DND-41 (cell line): ENCODE data around the gene CLMP.

Source experiments
- ATAC-seq: fragments of 200-7000 bp; cut with Tn5 transposase; 3 replicates; pipeline ENCODE4 v1.9.1; 2021; ENCODE audit warnings: low read depth; ENCODE audit not compliant: insufficient read depth
- DNase-seq: peaks from one replicate; pipeline ENCODE4 v3.0.0-alpha.2; 2020
- H2AFZ ChIP-seq: 2 replicates; pipeline ENCODE4 v1.6.0; 2012; ENCODE audit warnings: low read depth, low read length
- H3K27ac ChIP-seq: 2 replicates; pipeline ENCODE4 v1.5.1; 2012; ENCODE audit warnings: low read length, inconsistent platforms
- H3K27me3 ChIP-seq: fragments of 200-600 bp; sonication (generic); 2 replicates; pipeline ENCODE4 v1.6.0; 2012; ENCODE audit warnings: low read length, mild to moderate bottlenecking, inconsistent platforms; ENCODE audit not compliant: insufficient read depth, poor library complexity
- H3K36me3 ChIP-seq: 2 replicates; pipeline ENCODE4 v1.5.1; 2012; ENCODE audit warnings: low read length, inconsistent platforms; ENCODE audit not compliant: insufficient read depth
- H3K4me1 ChIP-seq: 2 replicates; pipeline ENCODE4 v1.5.1; 2012; ENCODE audit warnings: mild to moderate bottlenecking, low read length; ENCODE audit not compliant: insufficient read depth
- H3K4me2 ChIP-seq: 2 replicates; pipeline ENCODE4 v1.6.0; 2012; ENCODE audit warnings: mild to moderate bottlenecking, moderate library complexity, low read length, inconsistent platforms; ENCODE audit not compliant: insufficient read depth
- H3K4me3 ChIP-seq, 2 experiments: fragments of 200-600 bp in 1 of 2; shearing (Covaris generic) in 1 of 2; 2 replicates each; pipeline ENCODE4 v1.5.1; 2012 to 2016; ENCODE audit warnings: inconsistent platforms in 2 of 2, low read length in 2 of 2, mild to moderate bottlenecking in 2 of 2, low read depth in 1 of 2, moderate library complexity in 1 of 2
- H3K79me2 ChIP-seq: 2 replicates; pipeline ENCODE4 v1.6.0; 2012; ENCODE audit warnings: low read length, inconsistent platforms; ENCODE audit not compliant: insufficient read depth
- H3K9ac ChIP-seq: 2 replicates; pipeline ENCODE4 v1.6.0; 2012; ENCODE audit warnings: low read depth, mild to moderate bottlenecking, inconsistent platforms, low read length, moderate library complexity
- H3K9me3 ChIP-seq: 2 replicates; pipeline ENCODE4 v1.5.1; 2012; ENCODE audit warnings: low read length, moderate library complexity, mild to moderate bottlenecking, inconsistent platforms; ENCODE audit not compliant: insufficient read depth, severe bottlenecking
- H4K20me1 ChIP-seq: 2 replicates; pipeline ENCODE4 v1.6.0; 2012; ENCODE audit warnings: low read length; ENCODE audit not compliant: insufficient read depth
- CTCF ChIP-seq: IDR thresholded peaks from 2 replicates; pipeline ENCODE4 v1.5.1; 2012; ENCODE audit warnings: borderline replicate concordance, low read length, moderate library complexity, mild to moderate bottlenecking; ENCODE audit not compliant: poor library complexity, severe bottlenecking; ENCODE audit errors: extremely low read depth
- EZH2 ChIP-seq: IDR thresholded peaks from 3 replicates; pipeline ENCODE4 v1.6.1; 2012; ENCODE audit warnings: borderline replicate concordance, low read depth, mild to moderate bottlenecking, moderate library complexity, low read length, inconsistent platforms; ENCODE audit not compliant: severe bottlenecking

Gene CLMP

GRCh38 chr11:123190518-123190917, 4.5 kb downstream of the CLMP start:
- no peak for TF ChIP-seq CTCF
- TF ChIP-seq EZH2, result no peak
- Histone ChIP-seq H3K9me3 (no peaks in the 10 kb centered on the region), H3K27me3 (peaks cover 17% of the 10 kb centered on the region), H3K4me1 (no peaks in the 10 kb centered on the region), H3K4me3 (no peak overlapping the region), H3K9ac (no peak overlapping the region), H3K4me2 (no peak overlapping the region), H4K20me1 (no peaks in the 10 kb centered on the region), H3K27ac (no peak overlapping the region), H3K79me2 (no peaks in the 10 kb centered on the region), H3K36me3 (no peaks in the 10 kb centered on the region), H2AFZ (no peak overlapping the region)
- ATAC-seq (no peak), DNase-seq (no peak)

- H2AFZ ChIP-seq, result no peak overlapping the region
- H4K20me1 ChIP-seq, result no peaks in the 10 kb centered on the region
- H3K27ac ChIP-seq, result no peak overlapping the region
- no peaks in the 10 kb centered on the region for H3K9me3 ChIP-seq
- ATAC-seq (no peak), DNase-seq (no peak)
- no peaks in the 10 kb centered on the region for H3K79me2 ChIP-seq
- H3K4me1 ChIP-seq, result no peaks in the 10 kb centered on the region
- TF ChIP-seq EZH2 (no peak), CTCF (no peak)
- no peak overlapping the region for H3K9ac ChIP-seq
- peaks cover 18% of the 10 kb centered on the region for H3K27me3 ChIP-seq
- no peaks in the 10 kb centered on the region for H3K36me3 ChIP-seq
- no peak overlapping the region for H3K4me3 ChIP-seq
- H3K4me2 ChIP-seq, result no peak overlapping the region
Measured at GRCh38 chr11:123188508-123189165, 6.4 kb downstream of the CLMP start.

- H3K4me1 ChIP-seq, result no peaks in the 10 kb centered on the region
- no peaks in the 10 kb centered on the region for H3K36me3 ChIP-seq
- H3K9me3 ChIP-seq, result no peaks in the 10 kb centered on the region
- no peak for ATAC-seq
- no peak for DNase-seq
- TF ChIP-seq EZH2, result no peak
- TF ChIP-seq CTCF, result no peak
- no peak overlapping the region for H3K4me2 ChIP-seq
- H3K79me2 ChIP-seq, result no peaks in the 10 kb centered on the region
- no peak overlapping the region for H3K4me3 ChIP-seq
- H2AFZ ChIP-seq, result no peak overlapping the region
- H3K27me3 ChIP-seq, result peaks cover 20% of the 10 kb centered on the region
- no peak overlapping the region for H3K27ac ChIP-seq
- no peak overlapping the region for H3K9ac ChIP-seq
- no peaks in the 10 kb centered on the region for H4K20me1 ChIP-seq
Measured at GRCh38 chr11:123187665-123188507, 7.2 kb downstream of the CLMP start.
